KOPT-K1 (cell line): ENCODE measurements around the gene TWF1.

Experiments
- H3K27ac ChIP-seq: fragments of 200-600 bp; sonication (generic); 2 replicates; pipeline ENCODE4 v1.5.1; 2016; ENCODE audit warnings: antibody characterized with exemption, mild to moderate bottlenecking, low read depth, low read length; ENCODE audit not compliant: poor library complexity, severe bottlenecking
- H3K36me3 ChIP-seq: fragments of 200-600 bp; sonication (generic); 2 replicates; pipeline ENCODE4 v1.5.1; 2017; ENCODE audit warnings: antibody characterized with exemption, mild to moderate bottlenecking, low read length, moderate library complexity; ENCODE audit not compliant: insufficient read depth
- H3K9me3 ChIP-seq: fragments of 200-600 bp; sonication (generic); 2 replicates; pipeline ENCODE4 v1.5.1; 2017; ENCODE audit warnings: antibody characterized with exemption, low read length, mild to moderate bottlenecking; ENCODE audit not compliant: insufficient read depth, poor library complexity, severe bottlenecking

TWF1 gene

DNA sequence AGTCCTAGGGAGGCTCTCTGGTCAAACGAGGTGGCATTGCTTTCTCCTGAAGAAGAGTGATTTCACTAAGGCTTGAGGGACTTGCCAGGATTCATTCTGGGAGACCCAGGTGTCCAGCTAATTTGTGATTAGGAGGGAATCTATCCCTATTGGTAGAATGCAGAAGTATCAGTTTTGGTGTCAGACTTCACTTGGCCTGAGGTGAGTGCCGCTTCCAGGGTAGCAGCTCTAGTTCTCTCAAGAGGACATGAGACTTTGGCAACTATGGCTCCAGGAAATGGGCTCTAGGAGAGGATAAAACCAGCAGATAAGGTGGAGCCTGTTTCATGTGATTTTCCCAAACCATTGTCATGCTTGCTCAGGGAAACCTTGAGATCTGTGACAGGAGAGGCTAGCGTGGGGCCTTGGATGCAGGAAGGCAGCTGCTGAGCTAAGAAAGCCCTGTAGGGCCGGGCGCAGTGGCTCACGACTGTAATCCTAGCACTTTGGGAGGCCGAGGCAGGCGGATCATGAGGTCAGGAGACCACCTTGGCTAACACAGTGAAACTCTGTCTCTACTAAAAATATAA, 18.2 kb upstream of the TWF1 start:
- H3K9me3 ChIP-seq, result no peaks in the 10 kb centered on the region
- no peaks in the 10 kb centered on the region for H3K36me3 ChIP-seq
- no peak overlapping the region for H3K27ac ChIP-seq

GRCh38 chr12:43816168-43816567, 10.1 kb upstream of the TWF1 start:
- Histone ChIP-seq H3K27ac (no peak overlapping the region), H3K36me3 (no peaks in the 10 kb centered on the region), H3K9me3 (no peaks in the 10 kb centered on the region)

DNA sequence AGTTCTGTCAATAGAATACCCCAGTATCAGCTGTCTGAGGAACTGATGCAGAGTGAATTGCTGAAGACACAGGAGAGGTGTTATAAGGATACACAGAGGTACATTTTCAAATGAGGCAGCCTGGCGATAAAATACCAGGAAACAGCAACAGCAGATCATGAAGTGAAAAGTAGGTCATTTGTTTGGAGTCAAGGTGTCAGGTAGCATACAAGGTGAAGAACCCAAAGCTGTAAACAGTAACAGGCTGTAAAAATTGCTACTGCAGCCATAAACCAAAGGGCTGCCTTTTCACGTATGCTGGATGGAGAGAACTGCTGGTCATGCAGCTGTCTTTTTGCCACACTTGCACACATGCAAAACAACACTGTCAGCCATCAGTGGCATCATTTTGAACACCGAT, 9.3 kb upstream of the TWF1 start:
- H3K27ac ChIP-seq, result no peak overlapping the region
- no peaks in the 10 kb centered on the region for H3K9me3 ChIP-seq
- H3K36me3 ChIP-seq, result no peaks in the 10 kb centered on the region

DNA sequence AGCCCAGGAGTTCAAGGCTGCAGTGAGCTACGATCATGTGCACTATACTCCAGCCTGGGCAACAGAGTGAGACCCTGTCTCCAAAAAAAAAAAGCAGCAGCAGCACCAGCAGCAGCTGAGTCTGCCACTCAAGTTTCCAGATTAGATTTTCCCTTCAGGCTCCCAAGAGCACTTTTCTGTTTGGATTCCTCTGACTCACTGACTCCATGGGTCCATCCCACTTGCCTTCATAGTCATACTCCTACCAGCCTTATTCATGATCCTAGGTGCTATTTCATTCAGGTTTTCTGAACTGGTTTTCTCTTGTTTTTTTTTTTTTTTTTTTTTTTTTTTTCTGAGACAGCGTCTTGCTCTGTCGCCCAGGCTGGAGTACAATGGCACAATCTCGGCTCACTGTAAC, 6.8 kb upstream of the TWF1 start:
- Histone ChIP-seq H3K9me3 (no peaks in the 10 kb centered on the region), H3K36me3 (no peaks in the 10 kb centered on the region), H3K27ac (no peak overlapping the region)

- H3K36me3 ChIP-seq, result no peaks in the 10 kb centered on the region
- H3K27ac ChIP-seq, result no peak overlapping the region
- H3K9me3 ChIP-seq, result no peaks in the 10 kb centered on the region
Measured at GRCh38 chr12:43812057-43812456, 5.9 kb upstream of the TWF1 start.

DNA sequence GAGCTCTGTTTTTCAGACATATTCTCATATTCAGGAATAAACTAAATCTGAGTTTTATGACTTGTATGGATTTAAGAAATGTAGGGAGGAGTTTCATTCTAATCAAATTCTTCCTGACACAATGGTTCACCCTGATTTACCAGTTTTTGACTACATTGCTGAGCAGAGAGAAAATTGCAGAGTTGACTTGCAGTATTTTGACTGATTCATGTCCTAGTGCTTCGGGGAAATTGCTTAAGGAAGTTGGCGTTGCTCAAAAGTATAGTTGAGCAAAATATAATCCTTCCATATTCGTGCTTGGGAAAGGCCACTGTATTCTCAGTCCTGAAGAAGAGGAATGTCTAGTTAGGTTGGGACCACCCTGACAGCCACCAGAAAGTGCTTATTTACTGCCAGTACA, 1.3 kb upstream of the TWF1 start:
- Histone ChIP-seq H3K27ac (no peak overlapping the region), H3K36me3 (peaks cover 13% of the 10 kb centered on the region), H3K9me3 (no peaks in the 10 kb centered on the region)

GRCh38 chr12:43806737-43807072, 588 bp upstream of the TWF1 start:
- Histone ChIP-seq H3K9me3 (no peaks in the 10 kb centered on the region), H3K36me3 (peaks cover 19% of the 10 kb centered on the region), H3K27ac (peak overlapping the region; percentile 88)

- H3K9me3 ChIP-seq, result no peaks in the 10 kb centered on the region
- peaks cover 33% of the 10 kb centered on the region for H3K36me3 ChIP-seq
- H3K27ac ChIP-seq, result peak overlapping the region; percentile 88
Measured at GRCh38 chr12:43805149-43805859, 813 bp downstream of the TWF1 start.

GRCh38 chr12:43797561-43798217, 8.4 kb downstream of the TWF1 start:
- Histone ChIP-seq H3K36me3 (peaks cover 87% of the 10 kb centered on the region), H3K27ac (no peak overlapping the region), H3K9me3 (no peaks in the 10 kb centered on the region)

GRCh38 chr12:43795716-43796280, 10.3 kb downstream of the TWF1 start:
- no peaks in the 10 kb centered on the region for H3K9me3 ChIP-seq
- no peak overlapping the region for H3K27ac ChIP-seq
- peaks cover 68% of the 10 kb centered on the region for H3K36me3 ChIP-seq

DNA sequence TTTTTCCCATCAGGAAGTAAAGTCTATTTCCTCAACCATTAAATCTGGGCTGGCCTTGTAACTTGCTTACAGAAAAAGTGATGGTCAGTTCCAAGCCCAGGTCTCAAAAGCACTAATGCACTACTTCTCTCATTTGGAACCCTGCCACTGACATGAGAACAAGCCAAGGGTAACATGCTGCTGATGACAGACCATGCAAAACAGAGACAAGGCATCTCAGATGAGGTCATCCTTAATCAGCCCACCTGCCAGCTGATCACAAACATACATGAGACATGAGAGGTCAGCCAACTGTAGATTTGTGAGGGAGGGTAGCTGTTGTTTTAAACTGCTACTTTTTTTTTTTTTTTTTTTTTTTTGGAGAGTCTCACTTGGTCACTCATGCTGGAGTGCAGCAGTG, 16.2 kb downstream of the TWF1 start:
- Histone ChIP-seq H3K9me3 (no peaks in the 10 kb centered on the region), H3K36me3 (peaks cover 43% of the 10 kb centered on the region), H3K27ac (no peak overlapping the region)

GRCh38 chr12:43786899-43787693, 19.0 kb downstream of the TWF1 start:
- no peak overlapping the region for H3K27ac ChIP-seq
- H3K36me3 ChIP-seq, result peaks cover 62% of the 10 kb centered on the region
- H3K9me3 ChIP-seq, result no peaks in the 10 kb centered on the region

GRCh38 chr12:43776498-43776897, 29.6 kb downstream of the TWF1 start:
- Histone ChIP-seq H3K36me3 (peaks cover 99% of the 10 kb centered on the region), H3K9me3 (no peaks in the 10 kb centered on the region), H3K27ac (no peak overlapping the region)

DNA sequence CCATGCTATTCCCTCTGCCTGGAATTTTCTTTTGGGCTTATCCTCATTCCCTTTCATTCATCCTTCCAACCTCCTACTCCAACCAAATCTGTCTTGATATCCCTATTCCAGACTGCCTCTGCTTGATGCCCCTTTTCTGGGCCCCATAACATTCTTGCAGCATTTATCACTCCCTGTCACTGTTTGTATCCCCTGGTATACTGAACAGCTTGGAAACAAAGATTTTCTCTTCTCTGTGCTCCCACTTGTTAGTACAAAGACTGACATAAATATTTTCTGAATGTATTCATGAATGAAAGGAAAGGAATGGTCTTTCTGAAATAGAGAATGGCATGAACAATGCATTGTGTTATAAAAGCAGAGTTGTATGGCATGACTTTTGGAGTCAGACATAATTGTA, 39.8 kb downstream of the TWF1 start:
- Histone ChIP-seq H3K27ac (no peak overlapping the region), H3K36me3 (peaks cover 62% of the 10 kb centered on the region), H3K9me3 (no peaks in the 10 kb centered on the region)

DNA sequence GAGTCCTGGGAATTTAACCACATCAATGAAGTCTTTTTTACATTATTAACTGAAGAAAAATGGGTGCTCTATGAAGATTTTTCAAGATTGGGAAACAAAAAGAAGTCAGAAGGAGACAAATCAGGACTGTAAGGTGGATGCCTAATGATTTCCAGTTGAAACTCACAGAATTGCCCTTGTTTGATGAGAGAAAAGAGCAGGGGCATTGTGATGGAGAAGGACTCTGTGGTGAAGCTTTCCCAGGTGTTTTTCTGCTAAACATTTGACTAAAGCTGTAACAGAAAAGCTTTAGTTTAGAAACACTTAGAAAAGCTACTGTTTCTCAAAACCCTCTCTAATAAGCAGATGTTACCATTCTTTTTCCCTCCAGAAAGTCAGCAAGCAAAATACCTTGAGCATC, 41.6 kb downstream of the TWF1 start:
- no peak overlapping the region for H3K27ac ChIP-seq
- peaks cover 45% of the 10 kb centered on the region for H3K36me3 ChIP-seq

More for the DNA sequence above, 41.6 kb downstream of the TWF1 start:
- H3K9me3 ChIP-seq, result no peaks in the 10 kb centered on the region
